Activated naive CD8-positive, alpha-beta T cell treated with anti-CD3 and anti-CD28 coated beads, Interleukin-2, amount 10 ng/mL, durations not matched to agents 7 days and 5 days (primary cell): ENCODE data around the gene TULP1. TPM values are rescaled to one million over a fixed set of nuclear protein-coding genes. Genes with fewer than 3 reads are reported as not detected.
A peak's percentile ranks its signal among the peaks of the same experiment; 100 is the strongest.

Experiments used
- ATAC-seq: fragments of 150-1000 bp; cut with Tn5 transposase; one replicate; pipeline ENCODE4 v1.10.0; 2021; ENCODE audit warnings: low read depth, moderate library complexity
- POLR2A ChIA-PET: fragments of 350-600 bp; sonication (Branson Sonifier 250); formaldehyde crosslinking; loops from one replicate; lab custom pipeline; 2021; ENCODE audit warnings: antibody characterized with exemption; lab: Charles Lee
- DNase-seq: peaks from one replicate; pipeline ENCODE4 v3.0.0; 2021
- H3K27ac Mint-ChIP-seq: one replicate; pipeline ENCODE4 v1.8.0; 2022; ENCODE audit warnings: mild to moderate bottlenecking, mixed read lengths
- H3K27me3 Mint-ChIP-seq: one replicate; pipeline ENCODE4 v1.8.0; 2022; ENCODE audit warnings: mild to moderate bottlenecking, moderate library complexity, mixed read lengths
- H3K36me3 Mint-ChIP-seq: one replicate; pipeline ENCODE4 v1.8.0; 2021; ENCODE audit warnings: mild to moderate bottlenecking, mixed read lengths
- H3K4me1 Mint-ChIP-seq: one replicate; pipeline ENCODE4 v1.8.0; 2021; ENCODE audit warnings: mixed read lengths
- H3K4me3 Mint-ChIP-seq: one replicate; pipeline ENCODE4 v1.8.0; 2022; ENCODE audit warnings: mild to moderate bottlenecking, moderate library complexity, mixed read lengths
- H3K9me3 Mint-ChIP-seq: one replicate; pipeline ENCODE4 v1.8.0; 2021; ENCODE audit warnings: mixed read lengths
- total RNA-seq, 2 experiments: library from RNA; stranded (reverse); gene quantifications; one replicate each; pipeline ENCODE4 v1.2.3, GENCODE V29; 2021

TULP1 gene
- not detected for total RNA-seq

- Mint-ChIP-seq H3K9me3 (no peaks in the 10 kb centered on the region), H3K36me3 (no peaks in the 10 kb centered on the region), H3K4me3 (no peak within 1 kb of the TSS), H3K27me3 (peaks cover 40% of the 10 kb centered on the region), H3K27ac (no peak within 1 kb of the TSS), H3K4me1 (peaks cover 4% of the 10 kb centered on the region)
- DNase-seq = no peak
- POLR2A ChIA-PET = no interaction called here
- ATAC-seq = no peak
Observed at GRCh38 chr6:35512740-35513139, at the start of gene TULP1. Gene TULP1, minus strand, starts transcription at chr6:35512896. Its CDS starts 38 bp downstream, at chr6:35512858.

DNA sequence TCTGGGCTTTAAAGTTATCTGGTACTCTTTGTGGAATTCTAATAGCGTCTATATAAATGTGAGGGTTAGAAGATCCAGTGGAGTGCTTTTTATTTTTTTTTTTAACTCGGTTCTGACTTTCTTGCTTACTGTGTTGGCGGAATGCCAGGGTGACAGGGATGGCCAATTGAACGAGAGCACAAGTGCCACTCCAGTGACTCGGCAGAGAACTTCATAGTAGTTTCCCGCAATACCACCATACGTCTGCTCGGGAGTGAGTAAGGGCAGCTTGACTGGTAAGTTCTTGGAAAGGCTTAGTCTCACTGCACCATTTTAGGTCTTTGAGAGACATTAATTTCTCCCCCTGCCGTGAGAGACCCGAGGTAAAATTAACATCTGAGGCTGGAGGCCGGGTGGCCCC is 49.4 kb upstream of the TULP1 start:
- no peaks in the 10 kb centered on the region for H3K9me3 Mint-ChIP-seq
- no peaks in the 10 kb centered on the region for H3K4me1 Mint-ChIP-seq
- H3K27me3 Mint-ChIP-seq = peaks cover 37% of the 10 kb centered on the region
- no peak overlapping the region for H3K27ac Mint-ChIP-seq
- ATAC-seq (no peak), DNase-seq (no peak)
- POLR2A ChIA-PET = no interaction called here
- H3K36me3 Mint-ChIP-seq = peaks cover 3% of the 10 kb centered on the region
- H3K4me3 Mint-ChIP-seq = no peak overlapping the region

DNA sequence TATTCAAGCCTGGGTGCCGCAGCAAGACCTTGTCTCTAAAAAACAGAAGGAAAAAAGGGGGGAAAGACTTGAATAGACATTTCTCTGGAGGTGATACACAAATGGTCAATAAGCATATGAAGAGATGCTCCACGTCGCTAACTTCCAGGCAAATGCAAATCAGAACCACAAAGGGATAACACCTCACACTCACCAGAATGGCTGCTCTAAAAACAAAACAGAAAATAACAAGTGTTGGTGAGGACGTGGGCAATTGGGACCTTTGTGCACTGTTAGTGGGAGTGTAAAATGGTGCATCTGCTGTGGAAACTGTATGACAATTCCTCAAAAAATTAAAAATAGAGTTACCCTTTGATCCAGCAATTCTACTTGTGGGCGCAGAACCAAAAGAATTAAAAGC is 48.4 kb upstream of the TULP1 start:
- no peak overlapping the region for H3K27ac Mint-ChIP-seq
- H3K4me3 Mint-ChIP-seq = no peak overlapping the region
- no peaks in the 10 kb centered on the region for H3K9me3 Mint-ChIP-seq
- no peaks in the 10 kb centered on the region for H3K36me3 Mint-ChIP-seq
- H3K4me1 Mint-ChIP-seq = no peaks in the 10 kb centered on the region
- ATAC-seq = no peak
- peaks cover 36% of the 10 kb centered on the region for H3K27me3 Mint-ChIP-seq
- DNase-seq = no peak
- POLR2A ChIA-PET = no interaction called here

DNA sequence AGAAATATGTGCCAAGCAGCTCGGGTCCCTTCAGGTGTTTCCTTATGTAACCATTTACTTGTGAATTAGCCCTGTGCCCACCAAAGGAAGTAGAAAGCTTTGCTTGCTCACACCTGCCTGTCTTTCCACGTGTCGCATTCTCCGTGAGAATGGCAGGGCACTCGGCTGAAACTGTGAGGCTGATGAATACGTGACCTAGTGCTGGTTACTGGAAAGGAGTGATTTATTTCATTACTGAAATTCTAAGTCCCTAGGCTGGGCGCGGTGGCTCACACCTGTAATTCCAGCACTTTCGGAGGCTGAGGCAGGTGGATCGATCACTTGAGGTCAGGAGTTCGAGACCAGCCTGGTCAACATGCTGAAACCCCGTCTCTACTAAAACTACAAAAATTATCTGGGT is 45.9 kb upstream of the TULP1 start:
- POLR2A ChIA-PET = no interaction called here
- Mint-ChIP-seq H3K36me3 (no peaks in the 10 kb centered on the region), H3K27me3 (peaks cover 16% of the 10 kb centered on the region), H3K9me3 (no peaks in the 10 kb centered on the region), H3K27ac (no peak overlapping the region), H3K4me1 (no peaks in the 10 kb centered on the region), H3K4me3 (no peak overlapping the region)
- ATAC-seq = no peak
- DNase-seq = no peak

- peaks cover 3% of the 10 kb centered on the region for H3K4me1 Mint-ChIP-seq
- H3K36me3 Mint-ChIP-seq = no peaks in the 10 kb centered on the region
- no peaks in the 10 kb centered on the region for H3K9me3 Mint-ChIP-seq
- no peak for DNase-seq
- no peak overlapping the region for H3K4me3 Mint-ChIP-seq
- H3K27ac Mint-ChIP-seq = no peak overlapping the region
- peaks cover 12% of the 10 kb centered on the region for H3K27me3 Mint-ChIP-seq
- no peak for ATAC-seq
- POLR2A ChIA-PET = no interaction called here
Observed at GRCh38 chr6:35557239-35557638, 44.5 kb upstream of the TULP1 start.

DNA sequence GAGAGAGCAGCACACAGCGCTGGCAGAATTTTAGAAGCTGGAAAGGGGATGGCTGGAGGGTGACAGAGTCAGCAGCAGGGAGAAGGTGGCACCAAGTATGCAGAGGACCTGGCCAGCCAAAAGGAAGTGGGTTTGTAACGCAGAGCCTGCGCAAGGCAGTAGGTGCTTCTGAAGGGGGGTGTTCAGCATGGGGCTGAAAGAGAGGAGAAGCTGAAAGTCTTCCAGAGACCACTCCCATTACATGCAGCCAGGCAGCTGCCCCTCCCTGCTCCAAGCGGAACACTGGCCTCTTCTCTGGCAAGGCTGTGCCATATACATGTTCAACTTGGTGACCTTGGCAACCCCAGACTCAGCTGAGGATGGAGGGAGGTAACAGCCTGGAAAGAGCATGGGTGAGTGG is 42.1 kb upstream of the TULP1 start:
- POLR2A ChIA-PET = no interaction called here
- no peak for DNase-seq
- no peak for ATAC-seq
- Mint-ChIP-seq H3K4me1 (peaks cover 5% of the 10 kb centered on the region), H3K36me3 (peaks cover 6% of the 10 kb centered on the region), H3K4me3 (no peak overlapping the region), H3K9me3 (peaks cover 5% of the 10 kb centered on the region), H3K27ac (no peak overlapping the region), H3K27me3 (peaks cover 20% of the 10 kb centered on the region)

- Mint-ChIP-seq H3K9me3 (peaks cover 5% of the 10 kb centered on the region), H3K4me1 (peaks cover 5% of the 10 kb centered on the region), H3K27ac (no peak overlapping the region), H3K36me3 (peaks cover 8% of the 10 kb centered on the region), H3K4me3 (no peak overlapping the region), H3K27me3 (peaks cover 15% of the 10 kb centered on the region)
- ATAC-seq = no peak
- no peak for DNase-seq
- POLR2A ChIA-PET = no interaction called here
Observed at GRCh38 chr6:35553315-35553714, 40.6 kb upstream of the TULP1 start.

- Mint-ChIP-seq H3K9me3 (peaks cover 5% of the 10 kb centered on the region), H3K4me3 (no peak overlapping the region), H3K4me1 (peaks cover 5% of the 10 kb centered on the region), H3K27ac (no peak overlapping the region), H3K36me3 (peaks cover 8% of the 10 kb centered on the region), H3K27me3 (peaks cover 15% of the 10 kb centered on the region)
- POLR2A ChIA-PET = interaction anchor here (1.2 to 1.4 kb wide), 3 partner anchors 22 to 184 kb away, joined by 3 to 6 read pairs (median 5); partner anchors contain the start of genes ARMC12 and RPL10A
- ATAC-seq (peak; percentile 60), DNase-seq (peak; percentile 75)
Observed at GRCh38 chr6:35552285-35552917, 39.7 kb upstream of the TULP1 start.

DNA sequence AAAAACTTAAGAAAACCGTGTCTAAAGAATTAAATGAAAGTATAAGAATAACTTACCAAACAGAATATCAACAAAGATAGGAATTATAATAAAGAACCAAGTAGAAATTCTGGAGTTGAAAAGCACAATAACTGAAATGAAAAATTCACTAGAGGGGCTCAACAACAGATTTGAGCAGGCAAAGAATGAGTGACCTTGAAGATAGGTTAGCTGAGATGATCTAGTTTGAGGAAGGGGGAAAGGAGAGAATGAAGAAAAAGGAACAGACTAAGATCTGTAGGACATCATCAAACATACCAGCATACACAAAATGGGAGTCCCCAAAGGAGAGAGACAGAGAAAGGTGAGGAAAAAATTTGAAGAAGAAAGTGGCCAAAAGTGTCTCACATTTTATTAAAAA is 37.7 kb upstream of the TULP1 start:
- no peak for ATAC-seq
- Mint-ChIP-seq H3K4me3 (no peak overlapping the region), H3K27me3 (peaks cover 19% of the 10 kb centered on the region), H3K27ac (peak overlapping the region; percentile 48), H3K4me1 (peaks cover 5% of the 10 kb centered on the region), H3K9me3 (peaks cover 5% of the 10 kb centered on the region), H3K36me3 (peaks cover 8% of the 10 kb centered on the region)
- POLR2A ChIA-PET = no interaction called here
- DNase-seq = no peak

GRCh38 chr6:35547676-35548075 is 35.0 kb upstream of the TULP1 start:
- POLR2A ChIA-PET = no interaction called here
- Mint-ChIP-seq H3K9me3 (peaks cover 5% of the 10 kb centered on the region), H3K27me3 (peaks cover 19% of the 10 kb centered on the region), H3K36me3 (peaks cover 8% of the 10 kb centered on the region), H3K27ac (no peak overlapping the region), H3K4me3 (no peak overlapping the region), H3K4me1 (peaks cover 9% of the 10 kb centered on the region)
- ATAC-seq (no peak), DNase-seq (no peak)

GRCh38 chr6:35544769-35545361 is 32.2 kb upstream of the TULP1 start:
- POLR2A ChIA-PET = no interaction called here
- H3K27me3 Mint-ChIP-seq = peaks cover 13% of the 10 kb centered on the region
- H3K36me3 Mint-ChIP-seq = peaks cover 3% of the 10 kb centered on the region
- H3K9me3 Mint-ChIP-seq = peaks cover under 1% of the 10 kb centered on the region
- no peak overlapping the region for H3K27ac Mint-ChIP-seq
- no peak for DNase-seq
- ATAC-seq = no peak
- no peak overlapping the region for H3K4me3 Mint-ChIP-seq
- H3K4me1 Mint-ChIP-seq = peaks cover 4% of the 10 kb centered on the region

GRCh38 chr6:35543459-35544193 is 30.9 kb upstream of the TULP1 start:
- POLR2A ChIA-PET = no interaction called here
- ATAC-seq (no peak), DNase-seq (no peak)
- Mint-ChIP-seq H3K27ac (no peak overlapping the region), H3K9me3 (no peaks in the 10 kb centered on the region), H3K36me3 (no peaks in the 10 kb centered on the region), H3K4me3 (no peak overlapping the region), H3K4me1 (peaks cover 3% of the 10 kb centered on the region), H3K27me3 (peaks cover 9% of the 10 kb centered on the region)

DNA sequence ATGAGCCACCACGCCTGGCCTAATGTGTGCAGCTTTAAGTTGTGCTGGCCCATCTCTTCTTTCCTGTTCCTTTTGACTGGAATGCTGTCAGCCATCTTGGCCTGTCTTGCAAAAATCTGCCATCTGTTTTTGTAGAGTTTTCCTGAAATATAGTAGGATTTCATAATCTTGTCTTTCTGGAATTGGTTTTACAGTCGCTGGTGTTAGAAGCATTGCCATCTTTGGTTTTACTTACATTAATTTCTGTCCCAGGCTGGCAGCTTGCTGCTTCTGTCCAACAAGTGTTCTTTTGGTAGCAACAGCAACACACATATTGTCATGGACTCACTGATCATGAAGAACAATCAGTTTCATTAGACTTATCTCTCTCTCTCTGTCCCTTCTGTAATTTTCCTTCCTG is 29.1 kb upstream of the TULP1 start:
- peaks cover 9% of the 10 kb centered on the region for H3K27me3 Mint-ChIP-seq
- POLR2A ChIA-PET = no interaction called here

DNA sequence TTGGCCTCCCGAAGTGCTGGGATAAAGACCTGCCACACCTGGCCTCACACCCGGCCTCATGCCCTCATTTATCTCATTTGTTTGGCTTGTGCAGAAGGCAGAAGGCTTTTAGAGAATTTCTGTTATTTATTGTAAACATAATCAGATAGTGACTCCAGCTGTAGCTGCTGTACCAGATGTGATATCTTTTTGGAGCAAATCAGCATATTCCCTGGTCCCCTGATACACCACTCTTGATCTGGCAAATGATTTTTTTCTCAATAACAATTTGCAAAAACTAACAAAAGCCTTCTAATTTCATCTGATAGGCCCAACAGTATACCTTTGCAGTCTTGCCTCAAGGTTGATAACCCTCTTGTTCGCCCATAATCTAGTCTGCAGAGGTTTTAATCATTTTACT is 26.5 kb upstream of the TULP1 start:
- Mint-ChIP-seq H3K9me3 (no peaks in the 10 kb centered on the region), H3K27ac (no peak overlapping the region), H3K4me3 (no peak overlapping the region), H3K27me3 (peaks cover 17% of the 10 kb centered on the region), H3K4me1 (peaks cover 6% of the 10 kb centered on the region), H3K36me3 (no peaks in the 10 kb centered on the region)
- DNase-seq = no peak
- no peak for ATAC-seq
- POLR2A ChIA-PET = no interaction called here

More for the DNA sequence above, 29.1 kb upstream of the TULP1 start:
- Mint-ChIP-seq H3K36me3 (no peaks in the 10 kb centered on the region), H3K4me3 (no peak overlapping the region), H3K27ac (no peak overlapping the region), H3K4me1 (peaks cover 3% of the 10 kb centered on the region), H3K9me3 (no peaks in the 10 kb centered on the region)
- ATAC-seq = no peak
- no peak for DNase-seq
